Dendritic cell treated with granulocyte-macrophage colony-stimulating factor and Interleukin-4, amounts not matched to agents 40 ng/mL and 50 ng/mL, for 4 days (primary cell): ENCODE measurements around the gene SLC10A4.
A peak's percentile ranks its signal among the peaks of the same experiment; 100 is the strongest.
"Not testable (repeated sequence)": the region's sequence is repeated elsewhere in the genome, so short reads cannot be mapped to it uniquely, and the experiment has no call there.

Experiments
- H3K27ac Mint-ChIP-seq: one replicate; pipeline ENCODE4 v1.8.0; 2022; ENCODE audit warnings: mild to moderate bottlenecking, mixed read lengths
- H3K27me3 Mint-ChIP-seq: one replicate; pipeline ENCODE4 v1.8.0; 2022; ENCODE audit warnings: mild to moderate bottlenecking, mixed read lengths
- H3K36me3 Mint-ChIP-seq: one replicate; pipeline ENCODE4 v1.8.0; 2022; ENCODE audit warnings: low read depth, mixed read lengths
- H3K4me1 Mint-ChIP-seq: one replicate; pipeline ENCODE4 v1.8.0; 2022; ENCODE audit warnings: low read depth, mixed read lengths
- H3K4me3 Mint-ChIP-seq: one replicate; pipeline ENCODE4 v1.8.0; 2022; ENCODE audit warnings: mild to moderate bottlenecking, moderate library complexity, mixed read lengths
- H3K9me3 Mint-ChIP-seq: one replicate; pipeline ENCODE4 v1.8.0; 2022; ENCODE audit warnings: mixed read lengths
- intact Hi-C: fragments of 100-400 bp; cut with micrococcal nuclease; formaldehyde crosslinking; loops from one replicate; pipeline ENCODE4 v1.15.0; 2022

Gene SLC10A4

GRCh38 chr4:48483006-48483776, at the start of gene SLC10A4:
Gene SLC10A4, plus strand, starts transcription at chr4:48483343. Its CDS starts 219 bp downstream, at chr4:48483562.
- H3K9me3 Mint-ChIP-seq = no peaks in the 10 kb centered on the region
- H3K36me3 Mint-ChIP-seq = no peaks in the 10 kb centered on the region
- intact Hi-C loops = no loop called here
- H3K27ac Mint-ChIP-seq = no peak within 1 kb of the TSS
- H3K4me1 Mint-ChIP-seq = peaks cover 16% of the 10 kb centered on the region
- H3K4me3 Mint-ChIP-seq = peak within 1 kb of the TSS; percentile 44
- H3K27me3 Mint-ChIP-seq = peaks cover 61% of the 10 kb centered on the region

GRCh38 chr4:48436318-48436717, 46.8 kb upstream of the SLC10A4 start:
- Mint-ChIP-seq H3K9me3 (peaks cover 12% of the 10 kb centered on the region), H3K27ac (no peak overlapping the region), H3K27me3 (no peaks in the 10 kb centered on the region), H3K36me3 (no peaks in the 10 kb centered on the region), H3K4me3 (no peak overlapping the region), H3K4me1 (peaks cover 13% of the 10 kb centered on the region)
- intact Hi-C loops = no loop called here

- H3K27ac Mint-ChIP-seq = no peak overlapping the region
- no peaks in the 10 kb centered on the region for H3K36me3 Mint-ChIP-seq
- peaks cover 7% of the 10 kb centered on the region for H3K4me1 Mint-ChIP-seq
- no peaks in the 10 kb centered on the region for H3K27me3 Mint-ChIP-seq
- H3K4me3 Mint-ChIP-seq = no peak overlapping the region
- peaks cover 13% of the 10 kb centered on the region for H3K9me3 Mint-ChIP-seq
- intact Hi-C loops = no loop called here
These were observed 43.2 kb upstream of the SLC10A4 start for GRCh38 chr4:48439988-48440387.

- H3K4me1 Mint-ChIP-seq, H3K27me3 Mint-ChIP-seq, intact Hi-C loops, H3K27ac Mint-ChIP-seq, H3K36me3 Mint-ChIP-seq, H3K4me3 Mint-ChIP-seq: not testable (repeated sequence)
- H3K9me3 Mint-ChIP-seq = peaks cover 13% of the 10 kb centered on the region
These were observed 42.2 kb upstream of the SLC10A4 start for GRCh38 chr4:48440914-48441313.

- no peaks in the 10 kb centered on the region for H3K27me3 Mint-ChIP-seq
- H3K36me3 Mint-ChIP-seq = no peaks in the 10 kb centered on the region
- no peak overlapping the region for H3K27ac Mint-ChIP-seq
- intact Hi-C loops = loop anchor here (5.0 kb wide), 1 partner anchor 517 kb away; no protein-coding TSS in a partner anchor
- peaks cover 7% of the 10 kb centered on the region for H3K9me3 Mint-ChIP-seq
- peaks cover 6% of the 10 kb centered on the region for H3K4me1 Mint-ChIP-seq
- H3K4me3 Mint-ChIP-seq = no peak overlapping the region
These were observed 37.4 kb upstream of the SLC10A4 start for GRCh38 chr4:48445704-48446103.

- intact Hi-C loops = loop anchor here (5.0 kb wide), 1 partner anchor 516 kb away; no protein-coding TSS in a partner anchor
- H3K27ac Mint-ChIP-seq = no peak overlapping the region
- no peaks in the 10 kb centered on the region for H3K36me3 Mint-ChIP-seq
- H3K4me3 Mint-ChIP-seq = no peak overlapping the region
- no peaks in the 10 kb centered on the region for H3K9me3 Mint-ChIP-seq
- no peaks in the 10 kb centered on the region for H3K27me3 Mint-ChIP-seq
- H3K4me1 Mint-ChIP-seq = no peaks in the 10 kb centered on the region
These were observed 36.5 kb upstream of the SLC10A4 start for GRCh38 chr4:48446642-48447041.

GRCh38 chr4:48449151-48449550, 34.0 kb upstream of the SLC10A4 start:
- intact Hi-C loops = loop anchor here (5.0 kb wide), 1 partner anchor 513 kb away; no protein-coding TSS in a partner anchor
- Mint-ChIP-seq H3K27ac (no peak overlapping the region), H3K4me3 (no peak overlapping the region), H3K4me1 (no peaks in the 10 kb centered on the region), H3K36me3 (no peaks in the 10 kb centered on the region), H3K9me3 (no peaks in the 10 kb centered on the region), H3K27me3 (no peaks in the 10 kb centered on the region)

GRCh38 chr4:48450740-48451139, 32.4 kb upstream of the SLC10A4 start:
- intact Hi-C loops = no loop called here
- Mint-ChIP-seq H3K27me3 (no peaks in the 10 kb centered on the region), H3K4me1 (no peaks in the 10 kb centered on the region), H3K9me3 (no peaks in the 10 kb centered on the region), H3K36me3 (no peaks in the 10 kb centered on the region), H3K27ac (no peak overlapping the region), H3K4me3 (no peak overlapping the region)

GRCh38 chr4:48451656-48452055, 31.5 kb upstream of the SLC10A4 start:
- H3K36me3 Mint-ChIP-seq, H3K27me3 Mint-ChIP-seq, H3K4me3 Mint-ChIP-seq, H3K4me1 Mint-ChIP-seq, H3K9me3 Mint-ChIP-seq, H3K27ac Mint-ChIP-seq, intact Hi-C loops: not testable (repeated sequence)

GRCh38 chr4:48454591-48454990, 28.6 kb upstream of the SLC10A4 start:
- Mint-ChIP-seq H3K27ac (no peak overlapping the region), H3K9me3 (no peaks in the 10 kb centered on the region), H3K4me1 (no peaks in the 10 kb centered on the region), H3K36me3 (no peaks in the 10 kb centered on the region), H3K27me3 (peaks cover 3% of the 10 kb centered on the region), H3K4me3 (no peak overlapping the region)
- intact Hi-C loops = no loop called here

- Mint-ChIP-seq H3K9me3 (no peaks in the 10 kb centered on the region), H3K27me3 (peaks cover 4% of the 10 kb centered on the region), H3K27ac (no peak overlapping the region), H3K4me3 (no peak overlapping the region), H3K4me1 (no peaks in the 10 kb centered on the region), H3K36me3 (no peaks in the 10 kb centered on the region)
- intact Hi-C loops = no loop called here
These were observed 22.1 kb upstream of the SLC10A4 start for GRCh38 chr4:48461000-48461399.

- H3K9me3 Mint-ChIP-seq = no peaks in the 10 kb centered on the region
- no peak overlapping the region for H3K4me3 Mint-ChIP-seq
- intact Hi-C loops = no loop called here
- H3K27ac Mint-ChIP-seq = no peak overlapping the region
- no peaks in the 10 kb centered on the region for H3K4me1 Mint-ChIP-seq
- no peaks in the 10 kb centered on the region for H3K36me3 Mint-ChIP-seq
- H3K27me3 Mint-ChIP-seq = peaks cover 2% of the 10 kb centered on the region
These were observed 20.8 kb upstream of the SLC10A4 start for GRCh38 chr4:48462363-48462762.

- Mint-ChIP-seq H3K27ac (no peak overlapping the region), H3K27me3 (peaks cover 4% of the 10 kb centered on the region), H3K4me1 (no peaks in the 10 kb centered on the region), H3K4me3 (no peak overlapping the region), H3K9me3 (no peaks in the 10 kb centered on the region), H3K36me3 (no peaks in the 10 kb centered on the region)
- intact Hi-C loops = no loop called here
These were observed 15.7 kb upstream of the SLC10A4 start for GRCh38 chr4:48467442-48467841.

GRCh38 chr4:48467891-48468290, 15.3 kb upstream of the SLC10A4 start:
- no peaks in the 10 kb centered on the region for H3K4me1 Mint-ChIP-seq
- peaks cover 4% of the 10 kb centered on the region for H3K27me3 Mint-ChIP-seq
- H3K27ac Mint-ChIP-seq = no peak overlapping the region
- intact Hi-C loops = no loop called here
- H3K36me3 Mint-ChIP-seq = no peaks in the 10 kb centered on the region
- H3K9me3 Mint-ChIP-seq = no peaks in the 10 kb centered on the region
- H3K4me3 Mint-ChIP-seq = no peak overlapping the region

- no peak overlapping the region for H3K4me3 Mint-ChIP-seq
- H3K4me1 Mint-ChIP-seq = no peaks in the 10 kb centered on the region
- no peaks in the 10 kb centered on the region for H3K9me3 Mint-ChIP-seq
- intact Hi-C loops = no loop called here
- H3K27me3 Mint-ChIP-seq = peaks cover 4% of the 10 kb centered on the region
- no peak overlapping the region for H3K27ac Mint-ChIP-seq
- H3K36me3 Mint-ChIP-seq = no peaks in the 10 kb centered on the region
These were observed 13.0 kb upstream of the SLC10A4 start for GRCh38 chr4:48470137-48470536.
